GM21529 (cell line): ENCODE measurements around the gene XAF1.
"Not testable (repeated sequence)": the region's sequence is repeated elsewhere in the genome, so short reads cannot be mapped to it uniquely, and the experiment has no call there.

Experiments used
- ATAC-seq: cut with Tn5 transposase; IDR thresholded peaks from one replicate; pipeline ENCODE4 v1.9.1; 2021; ENCODE audit not compliant: unreplicated experiment

Gene XAF1

GRCh38 chr17:6797718-6798351, 42.0 kb downstream of the XAF1 start:
- ATAC-seq, result no peak

GRCh38 chr17:6799738-6800137, 43.9 kb downstream of the XAF1 start:
- no peak for ATAC-seq

- no peak for ATAC-seq
Observed at GRCh38 chr17:6800422-6801027, 44.7 kb downstream of the XAF1 start.

GRCh38 chr17:6811510-6811909, 55.7 kb downstream of the XAF1 start:
- ATAC-seq, result no peak

- ATAC-seq, result no peak
Observed at GRCh38 chr17:6812295-6812694, 56.4 kb downstream of the XAF1 start.

- ATAC-seq, result no peak
Observed at GRCh38 chr17:6815775-6816174, 59.9 kb downstream of the XAF1 start.

- not testable (repeated sequence) for ATAC-seq
Observed at GRCh38 chr17:6816368-6816767, 60.5 kb downstream of the XAF1 start.

- no peak for ATAC-seq
Observed at GRCh38 chr17:6818938-6819337, 63.1 kb downstream of the XAF1 start.

- ATAC-seq, result no peak
Observed at GRCh38 chr17:6823011-6823442, 67.2 kb downstream of the XAF1 start.
